T1000 (cell line): Measurements from ENCODE around the gene NCDN.

Experiments used
- DNase-seq: peaks from one replicate; lab custom pipeline; 2025; ENCODE audit warnings: mixed read lengths; lab: John Stamatoyannopoulos, UW

NCDN gene

DNA sequence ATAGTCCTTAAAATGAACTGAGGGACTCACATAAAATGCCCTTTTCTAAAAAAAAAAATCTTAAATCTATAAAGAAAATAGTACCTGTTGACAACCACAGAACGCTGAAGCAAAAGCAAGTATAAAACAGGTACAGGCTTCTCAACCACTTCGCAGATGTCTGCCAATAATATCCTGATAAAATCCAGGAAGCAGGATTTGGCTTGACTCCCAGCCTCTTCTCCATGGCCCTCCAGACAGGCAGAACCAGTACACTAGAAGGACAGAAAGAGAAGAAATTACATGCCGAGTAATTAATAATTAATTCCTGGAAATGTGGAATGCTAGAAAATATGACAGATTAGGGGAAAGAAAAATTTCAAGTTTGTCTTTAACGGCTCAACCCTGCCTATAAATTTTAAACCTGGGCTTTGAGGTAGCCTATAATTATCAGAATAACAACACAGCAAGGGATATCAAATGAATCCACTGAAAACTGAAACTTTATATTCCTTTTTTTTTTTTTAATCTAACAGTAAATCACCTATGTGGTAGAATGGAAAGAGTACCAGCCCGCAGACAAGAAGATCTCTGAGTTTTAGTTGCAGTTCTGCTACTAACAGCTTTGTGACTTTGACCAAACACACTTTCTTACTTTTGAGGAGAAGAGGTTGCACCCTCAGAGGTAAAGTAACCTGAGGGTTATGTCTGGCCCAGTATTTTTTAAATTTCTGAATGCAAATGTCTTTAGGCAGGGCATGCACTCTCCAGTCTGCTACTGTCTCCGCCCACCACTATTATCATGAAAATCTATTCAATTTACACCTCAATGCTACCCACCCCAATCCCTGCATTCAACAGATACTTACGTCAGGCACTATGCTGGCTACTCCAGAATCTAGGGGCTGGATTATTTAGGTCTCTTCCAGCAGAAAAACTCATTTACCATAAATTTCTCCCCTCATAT lies 3.1 kb upstream of the NCDN start:
- DNase-seq = no peak

DNA sequence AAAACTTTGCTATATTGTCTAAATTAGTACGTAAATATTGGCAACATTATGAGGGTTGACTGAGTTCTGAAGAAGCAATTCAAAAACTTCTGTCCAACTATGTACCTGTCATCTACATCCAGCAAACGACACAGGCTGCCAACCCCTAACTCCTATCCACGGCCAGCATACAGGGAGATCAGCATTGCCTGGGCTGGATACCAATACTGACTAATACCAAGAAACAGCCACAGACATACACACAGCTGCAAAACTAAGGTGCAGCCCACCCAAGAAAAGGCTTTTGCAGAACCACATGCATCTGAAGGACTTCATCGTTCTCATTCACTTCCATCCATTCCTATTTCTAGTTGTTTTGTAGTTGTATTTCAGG lies 2.4 kb upstream of the NCDN start:
- DNase-seq = no peak

GRCh38 chr1:35555601-35556477 lies 1.8 kb upstream of the NCDN start:
- peak; percentile 27 for DNase-seq

DNA sequence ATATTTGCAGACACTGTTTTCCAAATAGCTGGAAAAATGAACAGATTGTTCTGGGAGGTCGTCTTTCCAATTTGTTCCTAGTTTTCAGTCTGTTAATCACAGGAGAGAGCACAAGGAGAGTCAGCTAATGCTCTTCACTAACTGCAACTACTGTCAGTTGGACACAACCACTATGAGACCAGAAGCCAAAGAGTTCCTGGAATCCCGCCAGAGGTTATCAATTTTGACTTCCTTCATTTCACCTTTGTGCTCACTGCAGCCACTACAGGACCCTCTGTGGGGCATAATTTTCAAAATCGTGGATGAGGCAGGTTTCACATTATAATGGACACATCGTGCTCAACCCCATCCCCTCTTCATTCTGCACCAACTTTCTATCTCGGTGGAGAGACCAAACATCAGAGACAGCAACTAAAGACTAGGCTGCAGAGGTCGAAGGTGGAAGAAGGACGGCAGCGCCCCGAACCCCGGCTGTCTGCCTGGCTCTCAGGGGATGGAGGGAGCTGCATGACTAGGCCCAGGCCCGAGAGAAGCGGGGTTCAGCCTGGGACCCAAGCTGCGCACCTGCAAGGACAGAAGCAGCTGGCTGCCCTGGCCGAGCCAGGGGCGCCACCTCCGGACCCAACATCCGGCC lies 998 bp upstream of the NCDN start:
- no peak for DNase-seq

DNA sequence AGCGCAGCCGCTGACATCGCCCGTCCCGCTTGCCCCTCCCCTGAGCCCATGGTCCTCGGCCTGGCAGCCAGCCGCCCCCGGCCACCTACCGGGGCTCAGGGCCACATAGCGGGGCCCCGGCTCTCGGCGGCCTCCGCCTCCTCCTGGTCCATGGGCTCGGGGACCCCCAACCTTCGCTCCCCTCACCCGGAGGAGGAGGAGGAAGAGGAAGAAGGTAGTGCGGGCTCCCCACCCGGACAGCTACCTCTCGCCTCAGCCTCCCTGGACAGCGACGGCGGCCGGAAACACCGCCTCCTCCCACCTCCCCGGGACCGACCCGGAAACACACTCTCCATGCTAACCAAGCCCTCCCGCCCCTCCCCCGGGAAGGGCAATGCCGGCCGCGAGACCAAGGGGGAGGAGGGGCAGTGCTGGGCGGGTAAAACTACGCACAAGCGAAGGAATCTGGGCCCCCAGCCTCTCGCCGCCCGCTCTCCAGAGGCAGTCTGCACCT lies 435 bp upstream of the NCDN start, which contains the start of gene KIAA0319L:
Gene KIAA0319L, minus strand, starts transcription at position 286 of the 493 bp plus-strand sequence. CDS start 2,912 bp downstream, outside the sequence.
- peak; percentile 94 for DNase-seq

- no peak for DNase-seq
These were observed 1.0 kb downstream of the NCDN start for GRCh38 chr1:35558374-35559316.

GRCh38 chr1:35559317-35559944 lies 1.8 kb downstream of the NCDN start:
- no peak for DNase-seq

DNA sequence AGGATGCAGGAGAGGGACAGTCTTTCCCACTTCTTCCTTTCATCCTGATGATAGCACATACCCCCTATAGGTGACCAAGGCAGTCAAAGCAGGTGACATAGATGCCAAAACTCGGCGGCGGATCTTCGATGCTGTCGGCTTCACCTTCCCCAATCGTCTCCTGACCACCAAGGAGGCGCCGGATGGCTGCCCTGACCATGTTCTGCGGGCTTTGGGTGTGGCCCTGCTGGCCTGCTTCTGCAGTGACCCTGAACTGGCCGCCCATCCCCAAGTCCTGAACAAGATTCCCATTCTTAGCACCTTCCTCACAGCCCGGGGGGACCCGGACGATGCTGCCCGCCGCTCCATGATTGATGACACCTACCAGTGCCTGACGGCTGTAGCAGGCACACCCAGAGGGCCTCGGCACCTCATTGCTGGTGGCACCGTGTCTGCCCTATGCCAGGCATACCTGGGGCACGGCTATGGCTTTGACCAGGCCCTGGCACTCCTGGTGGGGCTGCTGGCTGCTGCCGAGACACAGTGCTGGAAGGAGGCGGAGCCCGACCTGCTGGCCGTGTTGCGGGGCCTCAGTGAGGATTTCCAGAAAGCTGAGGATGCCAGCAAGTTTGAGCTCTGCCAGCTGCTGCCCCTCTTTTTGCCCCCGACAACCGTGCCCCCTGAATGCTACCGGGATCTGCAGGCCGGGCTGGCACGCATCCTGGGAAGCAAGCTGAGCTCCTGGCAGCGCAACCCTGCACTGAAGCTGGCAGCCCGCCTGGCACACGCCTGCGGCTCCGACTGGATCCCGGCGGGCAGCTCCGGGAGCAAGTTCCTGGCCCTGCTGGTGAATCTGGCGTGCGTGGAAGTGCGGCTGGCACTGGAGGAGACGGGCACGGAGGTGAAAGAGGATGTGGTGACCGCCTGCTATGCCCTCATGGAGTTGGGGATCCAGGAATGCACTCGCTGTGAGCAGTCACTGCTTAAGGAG lies 2.9 kb downstream of the NCDN start:
- DNase-seq = no peak

- no peak for DNase-seq
These were observed 3.8 kb downstream of the NCDN start for GRCh38 chr1:35561297-35561971.

DNA sequence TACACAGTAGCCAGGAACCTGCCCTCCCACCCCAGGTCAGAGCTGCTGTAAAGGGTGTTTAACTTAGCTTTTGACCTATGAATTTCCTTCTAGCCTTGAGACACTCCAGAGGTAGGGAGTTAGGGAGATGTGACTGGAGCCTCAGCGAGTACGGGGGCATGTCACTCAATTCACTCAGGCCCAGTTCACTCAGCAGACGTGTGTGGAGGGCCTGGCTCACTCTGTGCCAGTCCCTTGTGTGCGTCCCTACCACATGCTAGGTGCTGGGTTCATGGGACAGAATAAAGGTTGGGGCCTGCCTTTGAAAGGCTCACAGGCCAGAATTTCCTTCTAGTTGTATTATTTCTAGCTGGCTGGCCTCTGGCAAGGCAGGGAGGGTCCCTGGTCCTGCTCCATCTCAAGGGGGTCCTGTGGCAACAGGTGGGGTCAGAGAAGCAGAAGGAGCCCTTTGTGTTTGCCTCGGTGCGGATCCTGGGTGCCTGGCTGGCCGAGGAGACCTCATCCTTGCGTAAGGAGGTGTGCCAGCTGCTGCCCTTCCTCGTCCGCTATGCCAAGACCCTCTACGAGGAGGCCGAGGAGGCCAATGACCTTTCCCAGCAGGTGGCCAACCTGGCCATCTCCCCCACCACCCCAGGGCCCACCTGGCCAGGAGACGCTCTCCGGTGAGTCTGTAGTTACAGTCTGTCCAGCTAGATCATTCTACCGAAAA lies 4.5 kb downstream of the NCDN start:
- DNase-seq = no peak

DNA sequence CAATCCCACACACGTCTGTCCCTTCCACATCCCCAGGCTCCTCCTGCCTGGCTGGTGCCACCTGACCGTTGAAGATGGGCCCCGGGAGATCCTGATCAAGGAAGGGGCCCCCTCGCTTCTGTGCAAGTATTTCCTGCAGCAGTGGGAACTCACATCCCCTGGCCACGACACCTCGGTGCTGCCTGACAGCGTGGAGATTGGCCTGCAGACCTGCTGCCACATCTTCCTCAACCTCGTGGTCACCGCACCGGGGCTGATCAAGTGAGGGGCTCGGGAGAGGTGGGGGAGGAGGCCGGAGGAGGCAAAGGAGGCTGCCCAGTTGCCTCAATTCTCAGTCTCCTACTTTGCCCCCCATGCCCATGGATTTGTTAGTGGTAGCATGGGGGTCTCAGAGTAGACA lies 5.6 kb downstream of the NCDN start:
- DNase-seq = no peak

- DNase-seq = peak; percentile 66
These were observed 6.7 kb downstream of the NCDN start for GRCh38 chr1:35564037-35564883.

DNA sequence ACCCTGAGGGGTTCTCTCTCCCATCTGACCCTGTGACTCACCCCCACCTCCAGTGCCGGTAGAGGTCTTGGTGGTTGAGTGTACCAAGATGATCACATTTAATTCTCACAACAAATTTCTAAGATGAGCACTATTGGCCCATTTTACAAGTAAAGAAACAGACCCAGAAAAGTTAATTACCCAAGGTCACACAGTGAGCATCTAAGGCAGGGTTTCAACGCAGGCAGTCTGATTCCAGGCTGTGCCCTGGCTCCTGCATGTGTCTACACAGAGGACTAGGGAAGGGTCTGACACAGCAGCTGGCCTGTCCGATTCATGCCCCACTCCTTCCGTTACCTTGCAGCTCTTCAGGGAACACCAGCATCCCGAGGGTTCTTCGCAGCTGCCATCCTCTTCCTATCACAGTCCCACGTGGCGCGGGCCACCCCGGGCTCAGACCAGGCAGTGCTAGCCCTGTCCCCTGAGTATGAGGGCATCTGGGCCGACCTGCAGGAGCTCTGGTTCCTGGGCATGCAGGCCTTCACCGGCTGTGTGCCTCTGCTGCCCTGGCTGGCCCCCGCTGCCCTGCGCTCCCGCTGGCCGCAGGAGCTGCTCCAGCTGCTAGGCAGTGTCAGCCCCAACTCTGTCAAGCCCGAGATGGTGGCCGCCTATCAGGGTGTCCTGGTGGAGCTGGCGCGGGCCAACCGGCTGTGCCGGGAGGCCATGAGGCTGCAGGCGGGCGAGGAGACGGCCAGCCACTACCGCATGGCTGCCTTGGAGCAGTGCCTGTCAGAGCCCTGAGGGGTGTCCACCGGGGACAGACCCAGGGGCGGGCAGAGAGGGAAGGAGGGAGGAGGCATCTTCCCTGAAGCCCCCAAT lies 7.5 kb downstream of the NCDN start:
- no peak for DNase-seq

DNA sequence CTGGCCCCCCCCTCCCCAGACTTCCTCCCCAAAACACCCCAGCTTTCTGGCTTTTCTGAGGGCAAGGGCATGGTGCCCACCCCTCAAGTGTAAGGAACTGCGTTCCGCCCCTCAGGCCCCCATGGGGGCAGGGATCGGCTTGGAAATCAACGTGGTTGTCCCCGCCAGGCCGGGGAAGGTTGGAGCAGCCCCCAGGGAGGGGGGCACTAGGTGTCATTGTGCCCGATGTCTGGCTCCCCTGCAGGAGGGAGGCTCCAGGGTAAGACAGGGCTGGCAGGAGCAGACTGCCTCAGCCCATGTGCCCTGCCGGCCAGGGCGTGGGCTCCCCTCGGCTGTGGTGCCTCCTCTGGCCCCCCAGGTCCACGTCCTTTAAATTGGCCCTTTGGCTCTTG lies 8.1 kb downstream of the NCDN start:
- no peak for DNase-seq

DNA sequence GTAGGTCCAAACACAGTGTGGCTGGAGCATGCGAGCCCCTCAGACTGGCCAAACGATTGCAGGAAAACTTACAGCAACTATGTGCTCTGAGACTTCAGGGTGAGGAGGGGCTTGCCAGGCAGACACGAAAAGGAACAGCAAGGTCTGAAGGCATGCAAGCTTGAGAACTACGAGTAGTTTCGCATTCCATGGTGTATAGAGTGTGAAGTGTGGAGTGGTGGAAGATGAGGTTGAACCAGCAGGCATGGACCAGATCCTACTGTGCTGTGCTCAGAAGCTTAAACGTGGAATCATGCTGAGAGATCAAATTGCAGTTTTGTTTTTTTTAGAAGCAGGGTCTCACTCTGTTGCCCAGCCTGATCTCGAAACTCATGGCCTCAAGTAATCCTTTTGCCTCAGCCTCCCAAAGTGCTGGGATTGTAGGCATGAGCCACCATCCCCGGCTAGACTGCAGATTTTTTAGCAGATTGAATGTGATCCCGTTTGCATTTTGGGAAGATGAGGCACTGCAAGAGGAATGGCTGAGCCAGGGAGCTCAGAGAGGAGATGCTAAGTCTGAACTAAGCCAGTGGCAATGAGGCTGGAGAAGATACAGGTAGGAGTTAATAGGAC lies 10.5 kb downstream of the NCDN start:
- no peak for DNase-seq

DNA sequence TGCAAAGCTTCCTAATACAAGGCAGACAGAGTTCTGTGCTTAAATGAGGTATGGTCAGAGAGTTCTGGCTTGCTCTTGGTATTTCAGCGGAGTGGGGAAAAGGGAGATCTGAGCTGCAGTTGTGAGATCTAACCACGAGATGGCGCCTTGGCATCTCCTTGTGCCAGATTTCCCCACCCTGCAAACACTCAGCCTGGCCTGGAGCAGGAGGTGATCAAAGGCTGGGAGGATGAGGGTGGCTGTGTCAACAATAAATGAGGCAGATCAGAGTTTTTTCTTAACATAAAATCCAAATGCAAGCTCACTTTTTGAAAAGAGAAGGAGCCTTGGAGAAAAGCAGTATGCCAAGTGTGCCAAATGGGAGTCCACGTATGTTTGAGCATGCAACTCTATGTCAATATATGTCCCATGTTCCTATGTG lies 11.4 kb downstream of the NCDN start:
- DNase-seq = peak; percentile 55
